Osteocyte (in vitro differentiated cells): Measurements from ENCODE around the gene ST6GALNAC2. TPM values are rescaled to one million over a fixed set of nuclear protein-coding genes. Genes with fewer than 3 reads are reported as not detected.

Source experiments
- DNase-seq: peaks from one replicate; pipeline ENCODE4 v3.0.0; 2021; ENCODE audit warnings: mixed read lengths; ENCODE audit not compliant: unreplicated experiment; ENCODE audit errors: extremely low spot score
- H3K27ac Mint-ChIP-seq: one replicate; pipeline ENCODE4 v1.8.0; 2021; ENCODE audit warnings: mild to moderate bottlenecking, mixed read lengths; ENCODE audit not compliant: unreplicated experiment
- H3K27me3 Mint-ChIP-seq: one replicate; pipeline ENCODE4 v1.8.0; 2021; ENCODE audit warnings: mixed read lengths; ENCODE audit not compliant: unreplicated experiment
- H3K36me3 Mint-ChIP-seq: one replicate; pipeline ENCODE4 v1.8.0; 2021; ENCODE audit warnings: mixed read lengths; ENCODE audit not compliant: unreplicated experiment
- H3K4me1 Mint-ChIP-seq: one replicate; pipeline ENCODE4 v1.8.0; 2021; ENCODE audit warnings: mixed read lengths; ENCODE audit not compliant: unreplicated experiment
- H3K4me3 Mint-ChIP-seq: one replicate; pipeline ENCODE4 v1.8.0; 2021; ENCODE audit warnings: mild to moderate bottlenecking, moderate library complexity, mixed read lengths; ENCODE audit not compliant: unreplicated experiment
- H3K9me3 Mint-ChIP-seq: one replicate; pipeline ENCODE4 v1.8.0; 2021; ENCODE audit warnings: mixed read lengths; ENCODE audit not compliant: unreplicated experiment
- CTCF ChIP-seq: fragments of 200-600 bp; sonication (generic); IDR thresholded peaks from 2 replicates; pipeline ENCODE4 v1.5.0; 2021; ENCODE audit warnings: antibody characterized with exemption, mild to moderate bottlenecking, moderate library complexity
- total RNA-seq: library from RNA; stranded (reverse); gene quantifications from 2 replicates; pipeline ENCODE4 v1.2.1, GENCODE V29; 2021

The ST6GALNAC2 gene
- total RNA-seq, 1 donor from 2014 or later: 3.3 TPM

- Mint-ChIP-seq H3K27ac (no peak overlapping the region), H3K4me3 (no peak overlapping the region), H3K27me3 (peaks cover 13% of the 10 kb centered on the region), H3K36me3 (no peaks in the 10 kb centered on the region), H3K9me3 (no peaks in the 10 kb centered on the region), H3K4me1 (no peaks in the 10 kb centered on the region)
- no peak for DNase-seq
- TF ChIP-seq CTCF: no peak
Measured at GRCh38 chr17:76597156-76598003, 11.7 kb upstream of the ST6GALNAC2 start.

- Mint-ChIP-seq H3K36me3 (no peaks in the 10 kb centered on the region), H3K27me3 (peaks cover 19% of the 10 kb centered on the region), H3K9me3 (no peaks in the 10 kb centered on the region), H3K4me3 (no peak overlapping the region), H3K4me1 (no peaks in the 10 kb centered on the region), H3K27ac (no peak overlapping the region)
- DNase-seq: no peak
- TF ChIP-seq CTCF: no peak
Measured at GRCh38 chr17:76594690-76595089, 9.0 kb upstream of the ST6GALNAC2 start.

- no peak for TF ChIP-seq CTCF
- no peaks in the 10 kb centered on the region for H3K9me3 Mint-ChIP-seq
- H3K36me3 Mint-ChIP-seq: no peaks in the 10 kb centered on the region
- no peaks in the 10 kb centered on the region for H3K4me1 Mint-ChIP-seq
- H3K27ac Mint-ChIP-seq: no peak overlapping the region
- DNase-seq: no peak
- no peak overlapping the region for H3K4me3 Mint-ChIP-seq
- peaks cover 23% of the 10 kb centered on the region for H3K27me3 Mint-ChIP-seq
Measured at GRCh38 chr17:76593959-76594358, 8.3 kb upstream of the ST6GALNAC2 start.

GRCh38 chr17:76593384-76593826, 7.7 kb upstream of the ST6GALNAC2 start:
- no peaks in the 10 kb centered on the region for H3K4me1 Mint-ChIP-seq

More at GRCh38 chr17:76593384-76593826, 7.7 kb upstream of the ST6GALNAC2 start:
- TF ChIP-seq CTCF: no peak
- DNase-seq: no peak
- Mint-ChIP-seq H3K36me3 (no peaks in the 10 kb centered on the region), H3K4me3 (no peak overlapping the region), H3K27ac (no peak overlapping the region), H3K27me3 (peaks cover 19% of the 10 kb centered on the region), H3K9me3 (no peaks in the 10 kb centered on the region)
